Activated CD4-positive, CD25-positive, alpha-beta regulatory T cell treated with anti-CD3 and anti-CD28 coated beads, Interleukin-2, amount 50 U/mL, for 24 hours (primary cell): ENCODE data around the gene KCNK17.
"Not testable (repeated sequence)": the region's sequence is repeated elsewhere in the genome, so short reads cannot be mapped to it uniquely, and the experiment has no call there.

Experiments
- ATAC-seq, 2 donors: fragments of 150-1000 bp; cut with Tn5 transposase; one replicate each; pipeline ENCODE4 v1.10.0; 2021; ENCODE audit warnings: mild to moderate bottlenecking in 1 of 2, moderate library complexity in 1 of 2

KCNK17 gene

DNA sequence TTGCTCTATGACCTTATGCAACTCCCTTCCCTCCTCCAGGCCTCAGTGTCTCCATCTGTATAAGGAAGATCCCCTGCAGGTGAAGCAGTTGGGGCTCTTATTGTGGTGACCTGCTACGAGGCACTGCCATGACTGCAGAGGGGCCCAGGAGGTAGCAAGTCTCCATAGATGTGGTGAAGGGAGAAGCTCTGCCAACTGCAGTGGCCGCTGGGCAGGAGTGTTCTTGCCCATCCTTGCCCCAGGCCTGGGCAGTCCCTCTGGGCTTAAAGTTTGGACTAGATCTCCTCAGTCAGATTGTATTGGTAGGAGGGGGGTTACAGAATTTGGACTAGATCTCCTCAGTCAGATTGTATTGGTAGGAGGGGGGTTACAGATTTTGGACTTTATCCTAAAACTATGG, 12.2 kb downstream of the KCNK17 start:
- ATAC-seq, result no peak

DNA sequence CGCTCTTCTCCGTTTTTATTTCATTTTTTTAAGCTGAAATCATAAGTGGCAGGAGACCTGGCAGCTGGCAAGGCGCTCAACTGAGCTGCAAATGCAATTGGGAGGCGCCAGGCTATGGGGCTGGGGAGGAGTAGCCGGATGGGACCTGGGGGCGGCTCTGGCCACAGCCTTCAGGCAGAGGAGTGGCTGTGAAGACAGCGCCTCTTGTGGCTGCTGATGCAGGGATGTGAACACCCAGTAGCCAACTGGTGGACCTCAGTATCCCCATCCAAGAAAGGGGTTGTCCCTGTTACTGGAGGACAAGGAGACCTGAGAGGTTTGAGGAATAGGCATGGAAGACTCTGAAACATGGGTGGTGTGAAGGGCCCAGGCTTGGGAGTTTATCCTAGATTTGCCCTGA, 12.6 kb downstream of the KCNK17 start:
- no peak for ATAC-seq

GRCh38 chr6:39300739-39301138, 13.5 kb downstream of the KCNK17 start:
- ATAC-seq, result no peak

- no peak for ATAC-seq
These were observed 16.2 kb downstream of the KCNK17 start for GRCh38 chr6:39298061-39298460.

DNA sequence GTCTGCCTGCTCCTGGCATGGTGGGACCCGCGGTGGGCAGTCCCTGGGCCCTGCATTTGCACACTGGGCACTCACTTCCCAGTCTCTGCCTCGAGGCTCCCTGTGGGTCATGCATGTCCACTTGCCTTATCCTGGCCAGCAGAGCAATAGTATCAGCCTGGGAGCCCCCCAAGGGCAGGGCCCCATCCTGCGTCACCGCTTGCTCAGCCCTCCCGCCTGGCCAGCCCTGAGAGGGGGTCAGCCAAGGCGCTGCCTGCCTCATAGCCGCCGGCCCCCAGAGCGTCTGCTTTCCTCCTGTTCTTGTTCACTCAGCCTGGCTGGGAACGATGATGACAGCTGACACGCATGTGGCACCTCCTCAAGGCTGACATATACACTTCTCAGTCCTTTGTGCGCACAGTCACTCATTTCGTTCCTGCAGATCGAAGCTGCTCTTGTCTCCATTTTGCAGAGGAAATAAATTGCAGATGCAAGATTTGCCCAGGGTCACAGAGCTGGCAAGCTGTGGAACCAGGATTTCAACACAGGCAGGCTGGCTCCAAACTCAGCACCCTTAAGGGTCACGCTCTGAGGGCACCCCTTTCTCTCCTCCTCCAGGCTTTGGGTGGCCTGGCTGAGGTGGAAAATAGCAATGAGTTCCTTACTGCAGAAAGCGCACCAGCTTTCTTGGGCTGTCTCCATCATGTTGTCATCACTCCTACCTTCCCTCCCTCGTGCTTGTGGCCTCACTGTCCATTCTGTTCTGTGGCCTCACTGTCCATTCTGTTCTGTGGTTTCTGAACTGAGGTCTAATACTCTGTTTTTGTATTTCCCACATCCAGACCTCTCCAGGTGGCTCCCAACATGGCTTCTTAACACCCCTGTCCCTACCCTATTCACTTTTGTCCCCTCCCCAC, 17.2 kb downstream of the KCNK17 start:
- ATAC-seq, result no peak

- no peak for ATAC-seq
These were observed 18.6 kb downstream of the KCNK17 start for GRCh38 chr6:39295611-39296011.

DNA sequence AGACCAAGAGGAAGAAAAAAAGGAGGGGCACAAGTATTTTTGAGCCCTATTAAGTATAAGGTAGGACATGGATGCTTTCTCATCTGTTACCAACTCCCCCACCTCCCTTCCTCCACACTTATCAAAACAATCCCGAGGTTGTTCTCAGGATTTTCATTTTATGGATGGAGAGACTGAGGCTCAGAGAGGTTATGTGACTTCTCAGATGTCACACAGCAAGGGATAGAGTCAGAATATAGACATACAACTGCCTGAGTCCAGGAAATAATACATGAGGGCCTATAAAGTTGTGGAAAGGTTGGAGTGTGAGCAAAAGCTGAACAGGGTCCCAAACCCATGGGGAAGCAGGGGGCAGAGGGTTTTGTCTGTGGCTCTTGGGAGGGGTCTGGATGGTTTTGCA, 19.3 kb downstream of the KCNK17 start:
- no peak for ATAC-seq

DNA sequence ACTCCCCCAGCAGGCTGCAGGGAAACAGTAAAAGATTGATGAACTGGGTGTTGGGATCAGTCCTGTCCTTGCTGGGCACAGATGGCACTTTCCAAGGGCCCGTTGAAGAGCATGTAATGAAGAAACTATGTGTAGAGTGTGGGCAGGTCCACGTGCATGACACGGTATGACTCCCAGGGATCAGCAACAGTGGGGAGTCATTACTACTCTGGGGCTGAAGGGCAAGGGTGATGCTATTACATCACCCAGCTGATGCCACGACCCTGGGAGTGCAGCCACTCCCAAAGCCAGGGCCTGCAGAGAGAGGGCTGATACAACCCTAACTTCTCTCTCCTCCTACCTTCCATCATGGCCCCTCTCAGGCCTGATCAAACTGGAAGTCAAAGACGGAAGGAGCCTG, 20.1 kb downstream of the KCNK17 start:
- no peak for ATAC-seq

- ATAC-seq, result no peak
These were observed 21.6 kb downstream of the KCNK17 start for GRCh38 chr6:39292637-39293036.

- ATAC-seq, result no peak
These were observed 24.7 kb downstream of the KCNK17 start for GRCh38 chr6:39289490-39289889.

DNA sequence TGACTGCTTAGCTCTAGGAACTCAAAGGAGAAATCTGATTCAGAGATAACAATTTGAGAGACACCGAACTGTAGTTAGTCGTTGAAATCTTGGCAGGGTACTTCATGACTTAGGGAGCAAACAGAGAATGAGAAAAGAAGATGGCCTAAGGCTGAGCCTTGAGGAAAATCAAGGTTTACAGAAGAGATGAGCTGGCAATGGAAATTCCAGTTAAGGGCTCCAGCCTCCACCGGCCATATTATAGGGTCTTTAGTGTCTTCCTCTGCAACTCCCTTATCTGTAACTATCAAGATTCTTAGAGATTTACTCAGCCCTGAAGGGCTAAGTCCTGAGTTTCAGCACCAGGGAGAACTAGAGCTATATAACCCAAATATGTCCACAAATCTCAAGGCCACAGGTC, 26.6 kb downstream of the KCNK17 start:
- no peak for ATAC-seq

DNA sequence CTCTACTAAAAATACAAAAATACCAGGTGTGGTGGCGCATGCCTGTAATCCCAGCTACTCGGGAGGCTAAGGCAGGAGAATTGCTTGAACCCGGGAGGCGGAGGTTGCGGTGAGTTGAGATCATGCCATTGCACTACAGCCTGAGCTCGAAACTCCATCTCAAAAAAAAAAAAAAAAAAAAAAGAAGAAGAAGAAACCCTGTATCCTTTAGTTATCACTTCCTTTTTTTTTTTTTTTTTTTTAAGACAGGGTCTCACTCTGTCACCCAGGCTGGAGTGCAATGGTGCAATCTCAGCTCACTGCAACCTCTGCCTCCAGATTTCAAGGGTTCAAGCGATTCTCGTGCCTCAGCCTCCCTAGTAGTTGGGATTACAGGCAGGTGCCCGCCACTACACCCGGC, 27.6 kb downstream of the KCNK17 start:
- ATAC-seq, result not testable (repeated sequence)

GRCh38 chr6:39282774-39283173, 31.4 kb downstream of the KCNK17 start:
- ATAC-seq, result no peak

- no peak for ATAC-seq
These were observed 32.8 kb downstream of the KCNK17 start for GRCh38 chr6:39281312-39281980.

DNA sequence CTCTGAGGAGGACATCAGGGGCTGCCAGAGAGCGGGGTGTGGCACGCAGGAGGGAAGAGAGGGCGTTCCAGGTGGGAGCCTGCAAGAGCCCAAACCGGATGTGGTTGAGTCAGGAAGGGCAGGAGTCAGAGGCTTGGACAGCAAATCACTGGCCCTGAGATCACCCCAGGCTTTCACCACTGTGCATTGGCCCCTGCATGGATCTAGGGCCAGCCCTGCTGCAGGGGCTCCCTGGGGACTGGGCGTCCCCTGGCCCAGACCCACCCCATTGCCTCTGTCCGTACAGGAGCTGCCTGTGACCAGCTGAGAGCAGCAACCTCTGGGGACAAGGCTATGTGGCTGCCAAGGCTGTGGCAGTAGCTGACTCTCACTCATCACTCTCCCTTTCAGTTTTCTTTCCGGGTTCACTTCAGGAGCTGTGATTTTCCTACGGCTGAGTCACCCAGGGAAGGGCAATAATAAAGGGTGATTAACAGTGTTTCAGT, 33.9 kb downstream of the KCNK17 start:
- no peak for ATAC-seq

DNA sequence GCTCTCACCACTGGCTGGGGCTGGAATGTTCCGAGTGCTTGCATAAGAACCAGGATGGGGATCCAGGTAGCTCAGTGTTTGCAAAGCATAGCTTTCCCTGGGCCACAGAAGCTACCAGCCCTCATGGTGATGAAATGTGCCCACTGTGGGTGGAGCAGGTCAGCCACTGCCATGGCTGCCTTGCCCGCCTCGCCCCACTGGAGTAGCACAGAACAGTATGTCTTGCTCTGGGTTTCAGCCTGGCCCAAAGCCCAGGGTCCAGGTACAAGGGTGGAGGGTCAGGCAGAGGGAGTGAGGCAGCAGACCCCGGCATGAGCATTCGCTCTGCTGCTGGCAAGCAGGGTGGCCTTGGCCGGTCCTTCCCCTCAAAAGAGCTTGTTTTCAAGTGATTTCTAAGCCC, 34.7 kb downstream of the KCNK17 start:
- no peak for ATAC-seq

GRCh38 chr6:39276379-39276995, 37.7 kb downstream of the KCNK17 start:
- ATAC-seq, result no peak

DNA sequence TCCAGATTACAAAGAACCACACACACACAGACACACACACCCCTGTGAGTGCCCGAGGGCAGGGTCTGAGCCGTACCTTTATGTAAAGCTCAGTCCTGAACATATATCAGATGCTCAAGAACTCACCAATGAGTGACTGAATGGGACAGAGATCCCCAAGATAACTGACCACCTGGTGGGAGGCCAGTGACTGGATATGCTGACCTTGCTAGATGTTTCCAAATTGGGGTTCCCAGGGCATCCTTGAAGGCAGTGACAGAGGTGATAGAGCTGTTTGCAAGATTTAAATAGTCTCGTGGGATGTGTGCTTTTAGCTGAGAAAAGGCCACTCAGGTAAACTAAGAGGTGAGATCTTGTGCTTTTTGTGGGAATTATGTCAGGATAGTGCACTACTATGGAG, 39.3 kb downstream of the KCNK17 start:
- ATAC-seq, result no peak

DNA sequence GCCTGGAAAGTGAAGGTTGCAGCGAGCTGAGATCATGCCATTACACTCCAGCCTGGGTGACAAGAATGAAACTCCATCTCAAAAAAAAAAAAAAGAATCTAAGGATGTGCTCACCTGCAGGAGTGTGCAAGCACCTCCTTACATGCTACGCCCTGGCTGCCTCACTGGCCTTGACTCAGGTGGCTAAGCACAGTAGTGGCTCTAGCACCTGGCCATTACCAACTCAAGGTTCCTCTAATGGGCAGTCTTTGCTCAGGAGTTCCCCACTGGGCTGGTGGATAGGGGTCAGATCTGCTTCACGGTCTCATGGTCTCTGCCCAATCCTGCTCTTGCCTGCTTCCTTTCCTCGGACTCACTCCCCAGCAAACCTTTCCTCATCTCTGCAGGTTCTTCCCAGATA, 39.7 kb downstream of the KCNK17 start:
- ATAC-seq, result no peak

DNA sequence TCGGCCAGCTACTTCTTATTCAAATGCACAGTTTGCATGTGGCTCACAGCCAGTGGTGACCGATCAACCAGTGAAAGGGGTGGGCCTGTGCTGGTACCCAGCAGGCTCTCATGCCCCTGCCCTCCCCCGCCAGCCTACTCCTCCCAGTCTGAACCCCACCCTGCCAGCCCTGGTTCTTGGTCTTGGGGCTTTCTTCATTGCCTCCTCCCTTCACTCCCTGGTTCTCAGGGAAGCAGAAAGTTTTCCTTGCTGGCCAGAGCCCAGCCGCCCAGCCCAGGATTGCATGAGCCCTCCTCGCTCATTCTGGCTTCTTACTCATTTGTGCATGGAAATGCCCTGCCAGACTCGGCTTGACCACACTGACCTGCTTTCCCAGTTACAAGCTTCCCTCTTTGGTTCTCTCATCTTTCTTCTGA, 40.8 kb downstream of the KCNK17 start:
- no peak for ATAC-seq

DNA sequence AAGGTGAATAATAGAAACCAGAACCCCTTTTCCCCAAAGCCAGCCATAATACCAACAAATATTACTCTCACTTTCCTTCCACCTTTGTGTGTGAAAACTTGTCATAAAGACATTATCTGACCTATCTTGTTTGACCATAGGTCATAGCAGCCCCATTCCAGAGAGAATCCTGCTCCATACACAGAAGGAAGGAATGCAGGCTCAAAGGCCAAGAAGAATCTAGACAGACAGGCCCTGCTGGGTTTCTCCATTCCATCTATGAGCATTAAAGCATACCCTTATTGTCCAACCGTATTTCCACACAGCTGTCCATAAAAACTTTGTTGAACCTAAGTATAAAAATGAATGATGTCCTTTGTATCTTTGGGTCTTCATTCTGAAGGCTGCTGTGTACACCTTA, 44.3 kb downstream of the KCNK17 start:
- ATAC-seq, result no peak

DNA sequence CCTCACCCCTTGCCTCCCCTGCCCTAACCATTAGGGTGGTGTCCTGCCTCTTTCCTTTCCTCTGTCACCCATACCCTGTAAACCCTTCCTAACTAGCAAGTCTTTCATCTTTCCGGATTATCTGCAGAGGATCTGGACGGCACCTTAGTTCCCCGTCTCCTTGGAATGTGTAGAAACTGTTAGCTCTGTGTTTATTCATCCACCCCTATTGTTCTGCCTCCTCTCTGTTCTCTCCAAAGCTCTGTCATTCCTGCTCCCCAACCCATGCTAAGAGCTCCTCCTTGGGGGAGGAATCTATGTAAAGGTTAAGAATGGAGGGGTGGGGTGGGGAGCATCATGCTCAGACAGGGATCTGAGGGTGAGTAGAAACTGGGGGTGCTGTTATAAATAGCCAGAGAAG, 45.5 kb downstream of the KCNK17 start:
- ATAC-seq, result no peak

- no peak for ATAC-seq
These were observed 46.0 kb downstream of the KCNK17 start for GRCh38 chr6:39268171-39268570.
